HepG2 (cell line): Measurements from ENCODE around the gene SCP2. TPM values are rescaled to one million over a fixed set of nuclear protein-coding genes. Genes with fewer than 3 reads are reported as not detected.

Experiments
- ARID5B ChIP-seq: IDR thresholded peaks from 2 replicates; pipeline ENCODE4 v1.4.0; 2020; ENCODE audit warnings: mild to moderate bottlenecking, missing genetic modification reagents
- EHMT2 ChIP-seq: fragments of 200-600 bp; sonication (generic); IDR thresholded peaks from 2 replicates; pipeline ENCODE4 v1.7.0; 2017; ENCODE audit warnings: antibody characterized with exemption, low read depth, low read length, borderline replicate concordance
- PRDM4 ChIP-seq: sonication (generic); formaldehyde crosslinking; IDR thresholded peaks from 2 replicates; pipeline ENCODE4 v1.9.0; 2021; ENCODE audit warnings: missing genetic modification reagents, borderline replicate concordance
- RFX1 ChIP-seq: fragments of 450-650 bp; IDR thresholded peaks from 2 replicates; pipeline ENCODE4 v1.6.1; 2017
- THAP11 ChIP-seq: IDR thresholded peaks from 2 replicates; pipeline ENCODE4 v1.6.1; 2016; ENCODE audit warnings: missing biosample characterization, missing genetic modification reagents
- ZBTB38 ChIP-seq: sonication (generic); formaldehyde crosslinking; IDR thresholded peaks from 2 replicates; pipeline ENCODE4 v1.5.1; 2020; ENCODE audit warnings: mild to moderate bottlenecking, missing genetic modification reagents
- ZFP36L1 ChIP-seq: sonication (generic); formaldehyde crosslinking; IDR thresholded peaks from 2 replicates; pipeline ENCODE4 v1.8.0; 2022; ENCODE audit warnings: mild to moderate bottlenecking, missing genetic modification reagents, moderate library complexity
- ZHX1 ChIP-seq: sonication (generic); formaldehyde crosslinking; IDR thresholded peaks from 2 replicates; pipeline ENCODE4 v1.8.1; 2022; ENCODE audit warnings: low read depth, mild to moderate bottlenecking, missing genetic modification reagents
- ZNF407 ChIP-seq: sonication (generic); formaldehyde crosslinking; IDR thresholded peaks from one replicate; pipeline ENCODE4 v1.5.1; 2020; ENCODE audit warnings: mild to moderate bottlenecking, missing genetic modification reagents; ENCODE audit errors: not compliant biosample characterization
- polyA plus RNA-seq, 8 experiments: library from polyadenylated mRNA; depleted of rRNA in 3 of 8; stranded (reverse) in 7 of 8; unstranded in 1 of 8; fragments of >200 nt; fragmentation: Illumina TruSeq in 4 of 8; extraction: Trizol in 4 of 8; gene quantifications; 2 replicates each; pipeline versions ENCODE4 v1.2.1 to v1.2.3, GENCODE V29; 2011 to 2016; ENCODE audit warnings: low read depth in 4 of 8, missing spikeins in 1 of 8, mixed read lengths in 1 of 8; ENCODE audit not compliant: insufficient read depth in 1 of 8
- total RNA-seq, 5 experiments: library from RNA; depleted of rRNA; stranded (reverse); fragments of >200 nt; fragmentation: Illumina TruSeq; extraction: Trizol; gene quantifications; 2 replicates each; pipeline ENCODE4 v1.2.3, GENCODE V29; 2016; ENCODE audit warnings: low read depth in 1 of 5

Gene SCP2
- total and polyA plus RNA-seq, 2 of the 13 experiments (the other 11 are each of a cell fraction or from before 2014, with no cell fraction given), result 59.0 to 133 TPM

- TF ChIP-seq RFX1 (no peak), ZNF407 (CRISPR knock-in tag) (no peak), ARID5B (CRISPR knock-in tag) (peak; percentile 71), THAP11 (CRISPR knock-in tag) (peak; percentile 89), ZBTB38 (CRISPR knock-in tag) (no peak), EHMT2 (no peak), ZHX1 (CRISPR knock-in tag) (no peak), ZFP36L1 (no peak), PRDM4 (CRISPR knock-in tag) (no peak)
Measured at GRCh38 chr1:53014791-53015507, 87.9 kb downstream of the SCP2 start (continued).
